ENCODE results near the gene ABTB2. TPM values are rescaled to one million over a fixed set of nuclear protein-coding genes. Genes with fewer than 3 reads are reported as not detected.

Gene ABTB2
- total and polyA plus RNA-seq, 2 experiments from 2014 or later = 2.6 to 12.1 TPM

- Histone ChIP-seq H3K27me3 (ENCODE audit: insufficient read depth) (no peaks in the 10 kb centered on the region), H3K27ac (ENCODE audit: low read depth) (no peak overlapping the region), H3K4me1 (ENCODE audit: insufficient read depth) (no peaks in the 10 kb centered on the region; the same call in 1 of the 2 replicates), H4K20me1 (replicated peaks; ENCODE audit: insufficient read depth) (no peaks in the 10 kb centered on the region; the same call in 1 of the 2 replicates), H2AFZ (no peak overlapping the region), H3K36me3 (ENCODE audit: insufficient read depth) (no peaks in the 10 kb centered on the region), H3K79me2 (replicated peaks; ENCODE audit: insufficient read depth) (no peaks in the 10 kb centered on the region), H3K4me3 (no peak overlapping the region), H3K4me2 (no peak overlapping the region), H3K9me2 (ENCODE audit: insufficient read depth) (no peaks in the 10 kb centered on the region), H3F3A (replicated peaks; ENCODE audit: low read depth) (no peaks in the 10 kb centered on the region)
- ATAC-seq (no peak), DNase-seq (ENCODE audit: low spot score) (no peak)
- Mint-ChIP-seq H3K27ac (no peak overlapping the region), H3K27me3 (ENCODE audit: insufficient read depth, low read depth, poor library complexity) (peaks cover 8% of the 10 kb centered on the region), H3K9me3 (no peaks in the 10 kb centered on the region), H3K36me3 (ENCODE audit: low read depth) (no peaks in the 10 kb centered on the region), H3K4me3 (no peak overlapping the region), H3K4me1 (peaks cover 5% of the 10 kb centered on the region; the same call in 2 of the 3 replicates)
- TF ChIP-seq, protein P1, sequence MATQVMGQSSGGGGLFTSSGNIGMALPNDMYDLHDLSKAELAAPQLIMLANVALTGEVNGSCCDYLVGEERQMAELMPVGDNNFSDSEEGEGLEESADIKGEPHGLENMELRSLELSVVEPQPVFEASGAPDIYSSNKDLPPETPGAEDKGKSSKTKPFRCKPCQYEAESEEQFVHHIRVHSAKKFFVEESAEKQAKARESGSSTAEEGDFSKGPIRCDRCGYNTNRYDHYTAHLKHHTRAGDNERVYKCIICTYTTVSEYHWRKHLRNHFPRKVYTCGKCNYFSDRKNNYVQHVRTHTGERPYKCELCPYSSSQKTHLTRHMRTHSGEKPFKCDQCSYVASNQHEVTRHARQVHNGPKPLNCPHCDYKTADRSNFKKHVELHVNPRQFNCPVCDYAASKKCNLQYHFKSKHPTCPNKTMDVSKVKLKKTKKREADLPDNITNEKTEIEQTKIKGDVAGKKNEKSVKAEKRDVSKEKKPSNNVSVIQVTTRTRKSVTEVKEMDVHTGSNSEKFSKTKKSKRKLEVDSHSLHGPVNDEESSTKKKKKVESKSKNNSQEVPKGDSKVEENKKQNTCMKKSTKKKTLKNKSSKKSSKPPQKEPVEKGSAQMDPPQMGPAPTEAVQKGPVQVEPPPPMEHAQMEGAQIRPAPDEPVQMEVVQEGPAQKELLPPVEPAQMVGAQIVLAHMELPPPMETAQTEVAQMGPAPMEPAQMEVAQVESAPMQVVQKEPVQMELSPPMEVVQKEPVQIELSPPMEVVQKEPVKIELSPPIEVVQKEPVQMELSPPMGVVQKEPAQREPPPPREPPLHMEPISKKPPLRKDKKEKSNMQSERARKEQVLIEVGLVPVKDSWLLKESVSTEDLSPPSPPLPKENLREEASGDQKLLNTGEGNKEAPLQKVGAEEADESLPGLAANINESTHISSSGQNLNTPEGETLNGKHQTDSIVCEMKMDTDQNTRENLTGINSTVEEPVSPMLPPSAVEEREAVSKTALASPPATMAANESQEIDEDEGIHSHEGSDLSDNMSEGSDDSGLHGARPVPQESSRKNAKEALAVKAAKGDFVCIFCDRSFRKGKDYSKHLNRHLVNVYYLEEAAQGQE (IDR thresholded peaks at IDR 0.05; ENCODE audit: unreplicated experiment) = no peak
- TF ChIP-seq NANOG (IDR thresholded peaks at IDR 0.05; ENCODE audit: borderline replicate concordance) (no peak), STAT1 (IDR thresholded peaks at IDR 0.05; ENCODE audit: unreplicated experiment) (no peak), CREB1 (CRISPR knock-in tag; IDR thresholded peaks at IDR 0.05; ENCODE audit: low read depth) (no peak)
- TF ChIP-seq, protein P2, sequence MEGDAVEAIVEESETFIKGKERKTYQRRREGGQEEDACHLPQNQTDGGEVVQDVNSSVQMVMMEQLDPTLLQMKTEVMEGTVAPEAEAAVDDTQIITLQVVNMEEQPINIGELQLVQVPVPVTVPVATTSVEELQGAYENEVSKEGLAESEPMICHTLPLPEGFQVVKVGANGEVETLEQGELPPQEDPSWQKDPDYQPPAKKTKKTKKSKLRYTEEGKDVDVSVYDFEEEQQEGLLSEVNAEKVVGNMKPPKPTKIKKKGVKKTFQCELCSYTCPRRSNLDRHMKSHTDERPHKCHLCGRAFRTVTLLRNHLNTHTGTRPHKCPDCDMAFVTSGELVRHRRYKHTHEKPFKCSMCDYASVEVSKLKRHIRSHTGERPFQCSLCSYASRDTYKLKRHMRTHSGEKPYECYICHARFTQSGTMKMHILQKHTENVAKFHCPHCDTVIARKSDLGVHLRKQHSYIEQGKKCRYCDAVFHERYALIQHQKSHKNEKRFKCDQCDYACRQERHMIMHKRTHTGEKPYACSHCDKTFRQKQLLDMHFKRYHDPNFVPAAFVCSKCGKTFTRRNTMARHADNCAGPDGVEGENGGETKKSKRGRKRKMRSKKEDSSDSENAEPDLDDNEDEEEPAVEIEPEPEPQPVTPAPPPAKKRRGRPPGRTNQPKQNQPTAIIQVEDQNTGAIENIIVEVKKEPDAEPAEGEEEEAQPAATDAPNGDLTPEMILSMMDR (conservative IDR thresholded peaks at IDR 0.05; ENCODE audit: low read depth in 2 of 2) = no peak
These were observed 141.1 kb downstream of the ABTB2 start for GRCh38 chr11:34216706-34217105.

GRCh38 chr11:34215806-34216453 lies 141.9 kb downstream of the ABTB2 start:
- Histone ChIP-seq H3F3A (replicated peaks; ENCODE audit: low read depth) (no peaks in the 10 kb centered on the region), H3K4me2 (no peak overlapping the region), H4K20me1 (replicated peaks; ENCODE audit: insufficient read depth) (no peaks in the 10 kb centered on the region; the same call in 1 of the 2 replicates), H3K36me3 (ENCODE audit: insufficient read depth) (no peaks in the 10 kb centered on the region), H3K9me2 (ENCODE audit: insufficient read depth) (no peaks in the 10 kb centered on the region), H3K79me2 (replicated peaks; ENCODE audit: insufficient read depth) (no peaks in the 10 kb centered on the region), H3K4me3 (no peak overlapping the region), H3K27me3 (ENCODE audit: insufficient read depth) (no peaks in the 10 kb centered on the region), H3K27ac (ENCODE audit: low read depth) (no peak overlapping the region), H3K4me1 (ENCODE audit: insufficient read depth) (no peaks in the 10 kb centered on the region; the same call in 1 of the 2 replicates), H2AFZ (no peak overlapping the region)
- no peak overlapping the region for H3K27ac Mint-ChIP-seq
- no peak overlapping the region for H3K4me3 Mint-ChIP-seq
- H3K27me3 Mint-ChIP-seq (ENCODE audit: insufficient read depth, low read depth, poor library complexity) = peaks cover 8% of the 10 kb centered on the region
- no peak for ATAC-seq
- H3K36me3 Mint-ChIP-seq (ENCODE audit: low read depth) = no peaks in the 10 kb centered on the region
- peaks cover 5% of the 10 kb centered on the region; the same call in 2 of the 3 replicates for H3K4me1 Mint-ChIP-seq
- no peaks in the 10 kb centered on the region for H3K9me3 Mint-ChIP-seq
- no peak for DNase-seq (ENCODE audit: low spot score)
- TF ChIP-seq, protein P1 (IDR thresholded peaks at IDR 0.05; ENCODE audit: unreplicated experiment) = no peak
- TF ChIP-seq POLR2AphosphoS5 (IDR thresholded peaks at IDR 0.05; ENCODE audit: low read depth) = no peak
- TF ChIP-seq NANOG (IDR thresholded peaks at IDR 0.05; ENCODE audit: borderline replicate concordance) = no peak
- TF ChIP-seq, protein P2 (conservative IDR thresholded peaks at IDR 0.05; ENCODE audit: low read depth in 2 of 2) = no peak

All from GM23338 (cell line).